Measurements from ENCODE around the gene ZNRD2. TPM values are rescaled to one million over a fixed set of nuclear protein-coding genes. Genes with fewer than 3 reads are reported as not detected.
"Not testable (repeated sequence)": the region's sequence is repeated elsewhere in the genome, so short reads cannot be mapped to it uniquely, and the experiment has no call there.

The ZNRD2 gene, protein sequence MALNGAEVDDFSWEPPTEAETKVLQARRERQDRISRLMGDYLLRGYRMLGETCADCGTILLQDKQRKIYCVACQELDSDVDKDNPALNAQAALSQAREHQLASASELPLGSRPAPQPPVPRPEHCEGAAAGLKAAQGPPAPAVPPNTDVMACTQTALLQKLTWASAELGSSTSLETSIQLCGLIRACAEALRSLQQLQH
- 25.4 TPM for total RNA-seq (2013)
- polyA plus RNA-seq (10 to 100 TPM; 48.5 to 65.1 (median 56.2) TPM), polyA minus RNA-seq (28.4 and 34.2 TPM in 2 replicates), total RNA-seq (5.0 to 10.7 (median 6.6) reads per million in 11 experiments)

DNA sequence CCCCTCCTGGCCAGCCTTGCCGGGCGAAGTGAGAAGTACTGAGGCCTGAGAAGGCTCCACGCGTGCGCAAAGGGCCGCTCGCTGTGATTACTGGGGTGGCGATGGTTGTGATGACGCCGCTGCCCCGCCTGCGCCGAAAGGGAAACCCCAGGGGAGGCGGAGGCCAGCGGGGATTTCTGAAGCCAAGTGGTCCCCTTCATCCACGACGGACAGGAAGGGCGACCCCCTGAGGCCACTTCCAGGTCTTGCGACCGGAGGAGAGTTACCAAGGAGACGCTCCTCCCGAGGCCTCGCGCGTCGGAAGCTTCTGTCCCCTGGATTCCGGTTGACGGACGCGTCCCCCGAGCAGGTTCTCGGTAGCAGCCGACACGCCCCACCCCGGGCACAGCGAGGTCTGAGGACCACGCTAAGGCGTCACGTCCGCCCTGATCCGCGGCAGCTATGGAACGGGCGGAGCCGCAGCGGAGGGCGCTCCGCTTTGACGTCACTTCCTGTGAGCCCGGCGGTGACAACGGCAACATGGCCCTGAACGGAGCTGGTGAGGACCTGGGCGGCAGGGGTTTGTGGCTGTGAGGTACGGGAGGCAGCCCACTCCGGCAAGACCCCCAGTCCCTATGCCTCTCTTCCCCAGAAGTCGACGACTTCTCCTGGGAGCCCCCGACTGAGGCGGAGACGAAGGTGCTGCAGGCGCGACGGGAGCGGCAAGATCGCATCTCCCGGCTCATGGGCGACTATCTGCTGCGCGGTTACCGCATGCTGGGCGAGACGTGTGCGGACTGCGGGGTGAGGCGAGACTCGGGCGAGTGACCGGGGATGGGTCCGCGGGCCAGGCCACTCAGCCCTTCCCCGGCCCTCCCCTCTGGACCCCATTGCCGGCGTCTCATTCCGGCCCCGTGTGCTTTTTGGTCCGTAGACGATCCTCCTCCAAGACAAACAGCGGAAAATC is at the start of gene ZNRD2:
ZNRD2 (plus strand) TSS at position 505 of the 946 bp plus-strand sequence; CDS start at position 520, 15 bp downstream.
- H3K36me3 Mint-ChIP-seq: peaks cover 10 to 23% of the 10 kb centered on the region in 2 donors
- H3K79me2 ChIP-seq (ENCODE audit: insufficient read depth, low read length): peaks cover 61% of the 10 kb centered on the region
- peaks cover 0 to 2% (median 0%) of the 10 kb centered on the region in 3 donors for H3K27me3 Mint-ChIP-seq (ENCODE audit: low read depth in 3 of 3)
- H3K9ac ChIP-seq (ENCODE audit: insufficient read depth, low read length, poor library complexity, severe bottlenecking): peak within 1 kb of the TSS; percentile 80
- H3K9me3 ChIP-seq (replicated peaks in 1 of 2; ENCODE audit: control insufficient read depth in 1 of 2, insufficient read depth in 1 of 2, low read length in 2 of 2): no peaks in the 10 kb centered on the region
- intact Hi-C loops (cut with micrococcal nuclease): loop anchor here in 1 of 2 donors (2.0 to 10.0 kb wide), 2 partner anchors 45 to 545 kb away; partner anchors contain the start of genes MAP3K11, PCNX3 and SNX15
- H3K27ac ChIP-seq (ENCODE audit: low read depth in 1 of 2, low read length in 2 of 2): peak within 1 kb of the TSS; percentile 95 to 96
- under 1% methylated on average over 77 of the region's 89 CpGs for WGBS (ENCODE audit: insufficient coverage)
- peak within 1 kb of the TSS; percentile 95 to 98 (median 98) for H3K27ac Mint-ChIP-seq
- H3K4me2 ChIP-seq (replicated peaks; ENCODE audit: extremely low read depth, low read length, poor library complexity, severe bottlenecking): peak within 1 kb of the TSS; percentile 97
- H3K4me3 ChIP-seq (replicated peaks in 1 of 3; ENCODE audit: low read depth in 2 of 3, low read length in 3 of 3): peak within 1 kb of the TSS; percentile 88 to 100 (median 96)
- peak; percentile 97 to 98 (median 98) for DNase-seq
- H2AFZ ChIP-seq (ENCODE audit: insufficient read depth, low read depth, low read length, poor library complexity, severe bottlenecking): peak within 1 kb of the TSS; percentile 84
- peaks cover 0 to 1% (median 0%) of the 10 kb centered on the region in 7 donors for H3K9me3 Mint-ChIP-seq
- peak within 1 kb of the TSS; percentile 95 to 98 for H3K4me3 Mint-ChIP-seq
- H3K4me1 Mint-ChIP-seq: peaks cover 68% of the 10 kb centered on the region
- H4K20me1 ChIP-seq (ENCODE audit: insufficient read depth, low read length): peaks cover 48% of the 10 kb centered on the region
- peak; percentile 26 for TF ChIP-seq CTCF (IDR thresholded peaks at IDR 0.05)
- no peaks in the 10 kb centered on the region for H3K27me3 ChIP-seq (ENCODE audit: control insufficient read depth in 2 of 2, insufficient read depth in 2 of 2, low read length in 2 of 2)
- H3K4me1 ChIP-seq (ENCODE audit: control insufficient read depth in 1 of 2, insufficient read depth in 2 of 2, low read length in 2 of 2): peaks cover 60 to 70% of the 10 kb centered on the region in 2 donors
- peaks cover 0 to 3% of the 10 kb centered on the region in 2 donors for H3K36me3 ChIP-seq (replicated peaks in 1 of 2; ENCODE audit: control insufficient read depth in 1 of 2, insufficient read depth in 2 of 2, low read length in 2 of 2)

- H3K27ac Mint-ChIP-seq; H3K4me3 Mint-ChIP-seq; H3K9me3 ChIP-seq (replicated peaks in 1 of 2; ENCODE audit: control insufficient read depth in 1 of 2, insufficient read depth in 1 of 2, low read length in 2 of 2); H2AFZ ChIP-seq (ENCODE audit: insufficient read depth, low read depth, low read length, poor library complexity, severe bottlenecking); H3K36me3 ChIP-seq (replicated peaks in 1 of 2; ENCODE audit: control insufficient read depth in 1 of 2, insufficient read depth in 2 of 2, low read length in 2 of 2); intact Hi-C loops (cut with micrococcal nuclease); DNase-seq; H3K9ac ChIP-seq (ENCODE audit: insufficient read depth, low read length, poor library complexity, severe bottlenecking); H3K27me3 ChIP-seq (ENCODE audit: control insufficient read depth in 2 of 2, insufficient read depth in 2 of 2, low read length in 2 of 2); H3K27me3 Mint-ChIP-seq (ENCODE audit: low read depth in 3 of 3); H3K27ac ChIP-seq (ENCODE audit: low read depth in 1 of 2, low read length in 2 of 2); H3K9me3 Mint-ChIP-seq; H3K4me3 ChIP-seq (replicated peaks in 1 of 3; ENCODE audit: low read depth in 2 of 3, low read length in 3 of 3); H3K4me2 ChIP-seq (replicated peaks; ENCODE audit: extremely low read depth, low read length, poor library complexity, severe bottlenecking): not testable (repeated sequence)
- peaks cover 6 to 11% of the 10 kb centered on the region in 2 donors for H3K36me3 Mint-ChIP-seq
- 100% methylated on average over 1 of the region's 20 CpGs for WGBS (ENCODE audit: insufficient coverage)
- peaks cover 38 to 44% of the 10 kb centered on the region in 2 donors for H3K4me1 ChIP-seq (ENCODE audit: control insufficient read depth in 1 of 2, insufficient read depth in 2 of 2, low read length in 2 of 2)
- peaks cover 17% of the 10 kb centered on the region for H4K20me1 ChIP-seq (ENCODE audit: insufficient read depth, low read length)
- peaks cover 19% of the 10 kb centered on the region for H3K79me2 ChIP-seq (ENCODE audit: insufficient read depth, low read length)
- H3K4me1 Mint-ChIP-seq: peaks cover 40% of the 10 kb centered on the region
These were observed 48.3 kb upstream of the ZNRD2 start for GRCh38 chr11:65521777-65522521.

DNA sequence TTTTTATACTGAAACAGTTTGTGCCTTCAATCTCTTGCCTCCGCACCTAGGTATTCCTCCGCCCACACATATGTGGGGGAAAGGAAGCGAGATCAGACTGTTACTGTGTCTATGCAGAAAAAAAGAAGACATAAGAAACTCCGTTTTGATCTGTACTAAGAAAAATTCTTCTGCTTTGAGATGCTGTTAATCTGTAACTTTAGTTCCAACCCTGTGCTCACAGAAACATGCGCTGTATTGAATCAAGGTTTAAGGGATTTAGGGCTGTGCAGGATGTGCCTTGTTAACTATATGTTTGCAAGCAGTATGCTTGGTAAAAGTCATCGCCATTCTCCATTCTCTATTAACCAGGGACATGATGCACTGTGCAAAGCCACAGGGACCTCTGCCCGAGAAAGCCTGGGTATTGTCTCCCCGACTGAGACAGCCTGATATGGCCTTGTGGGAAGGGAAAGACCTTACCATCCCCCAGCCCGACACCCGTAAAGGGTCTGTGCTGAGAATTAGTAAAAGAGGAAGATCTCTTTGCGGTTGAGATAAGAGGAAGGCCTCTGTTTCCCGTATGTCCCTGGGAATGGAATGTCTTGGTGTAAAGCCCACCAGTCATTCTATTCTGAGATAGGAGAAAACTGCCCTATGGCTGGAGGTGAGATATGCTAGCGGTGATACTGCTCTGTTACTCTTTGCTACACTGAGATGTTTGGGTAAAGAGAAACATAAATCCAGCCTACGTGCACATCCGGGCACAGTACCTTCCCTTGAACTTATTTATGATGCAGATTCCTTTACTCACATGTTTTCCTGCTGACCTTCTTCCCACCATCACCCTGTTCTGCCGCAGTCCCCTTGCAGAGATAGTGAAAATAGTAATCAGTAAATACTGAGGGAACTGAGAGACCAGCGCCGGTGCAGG is 47.3 kb upstream of the ZNRD2 start:
- H3K4me3 Mint-ChIP-seq: peak overlapping the region; percentile 74 to 89
- peaks cover 18% of the 10 kb centered on the region for H4K20me1 ChIP-seq (ENCODE audit: insufficient read depth, low read length)
- H3K27me3 Mint-ChIP-seq (ENCODE audit: low read depth in 3 of 3); H3K9me3 ChIP-seq (replicated peaks in 1 of 2; ENCODE audit: control insufficient read depth in 1 of 2, insufficient read depth in 1 of 2, low read length in 2 of 2); intact Hi-C loops (cut with micrococcal nuclease); H3K27ac ChIP-seq (ENCODE audit: low read depth in 1 of 2, low read length in 2 of 2); H3K27me3 ChIP-seq (ENCODE audit: control insufficient read depth in 2 of 2, insufficient read depth in 2 of 2, low read length in 2 of 2); H3K9me3 Mint-ChIP-seq; H3K9ac ChIP-seq (ENCODE audit: insufficient read depth, low read length, poor library complexity, severe bottlenecking): not testable (repeated sequence)
- H3K4me3 ChIP-seq (replicated peaks in 1 of 3; ENCODE audit: low read depth in 2 of 3, low read length in 3 of 3): peak overlapping the region in 1 of 3 experiments; percentile 65
- peaks cover 12 to 21% of the 10 kb centered on the region in 2 donors for H3K36me3 Mint-ChIP-seq
- peaks cover 40% of the 10 kb centered on the region for H3K4me1 Mint-ChIP-seq
- no CpG with 5 or more reads among the region's 18 CpGs for WGBS (ENCODE audit: insufficient coverage)
- peak overlapping the region; percentile 35 for H2AFZ ChIP-seq (ENCODE audit: insufficient read depth, low read depth, low read length, poor library complexity, severe bottlenecking)
- H3K79me2 ChIP-seq (ENCODE audit: insufficient read depth, low read length): peaks cover 20% of the 10 kb centered on the region
- H3K4me2 ChIP-seq (replicated peaks; ENCODE audit: extremely low read depth, low read length, poor library complexity, severe bottlenecking): peak overlapping the region; percentile 65
- peak overlapping the region; percentile 15 to 83 (median 66) for H3K27ac Mint-ChIP-seq
- DNase-seq: peak in 2 of 3 donors; percentile 62 to 63
- peaks cover 8 to 17% of the 10 kb centered on the region in 2 donors for H3K36me3 ChIP-seq (replicated peaks in 1 of 2; ENCODE audit: control insufficient read depth in 1 of 2, insufficient read depth in 2 of 2, low read length in 2 of 2)
- H3K4me1 ChIP-seq (ENCODE audit: control insufficient read depth in 1 of 2, insufficient read depth in 2 of 2, low read length in 2 of 2): peaks cover 38 to 44% of the 10 kb centered on the region in 2 donors
